ENCODE data around the gene CBLC. TPM values are rescaled to one million over a fixed set of nuclear protein-coding genes. Genes with fewer than 3 reads are reported as not detected.
"Not testable (repeated sequence)": the region's sequence is repeated elsewhere in the genome, so short reads cannot be mapped to it uniquely, and the experiment has no call there.

The CBLC gene
- total RNA-seq, 4 donors from 2014 or later: 26.9 to 75.7 (median 49.1) TPM

DNA sequence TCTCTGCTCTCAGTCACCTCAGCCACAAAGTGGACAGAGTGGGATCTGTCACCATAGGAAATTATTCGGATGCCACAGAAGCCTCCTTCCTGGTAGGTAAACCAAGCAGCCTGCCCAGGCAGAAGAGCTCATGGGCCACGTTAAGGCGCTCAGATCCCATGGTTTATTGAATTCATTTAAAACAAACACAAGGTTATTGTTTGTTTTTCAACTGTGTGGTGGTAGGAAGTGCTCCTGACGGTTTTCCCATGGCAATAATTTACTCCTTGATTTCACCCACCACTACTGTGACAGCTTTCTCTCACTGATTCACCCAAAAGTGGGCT, 45.6 kb downstream of the CBLC start:
- Histone ChIP-seq H3K27me3 (peaks cover 0 to 25% (median 0%) of the 10 kb centered on the region in 4 donors), H3K36me3 (peaks cover 0 to 7% (median 0%) of the 10 kb centered on the region in 3 donors), H3K27ac (no peak overlapping the region), H3K9me3 (no peaks in the 10 kb centered on the region), H3K4me3 (no peak overlapping the region), H3K4me1 (peaks cover 4 to 20% (median 4%) of the 10 kb centered on the region in 3 donors)
- DNase-seq: no peak
- intact Hi-C loops (cut with DNase I): loop anchor here (10.0 kb wide), 1 partner anchor 249 kb away; no protein-coding TSS in a partner anchor
- 52 to 57% methylated on average over 4 of the region's 4 CpGs for WGBS, 2 donors
- no peak for TF ChIP-seq POLR2A (IDR thresholded peaks at IDR 0.05)
- TF ChIP-seq, protein P1, sequence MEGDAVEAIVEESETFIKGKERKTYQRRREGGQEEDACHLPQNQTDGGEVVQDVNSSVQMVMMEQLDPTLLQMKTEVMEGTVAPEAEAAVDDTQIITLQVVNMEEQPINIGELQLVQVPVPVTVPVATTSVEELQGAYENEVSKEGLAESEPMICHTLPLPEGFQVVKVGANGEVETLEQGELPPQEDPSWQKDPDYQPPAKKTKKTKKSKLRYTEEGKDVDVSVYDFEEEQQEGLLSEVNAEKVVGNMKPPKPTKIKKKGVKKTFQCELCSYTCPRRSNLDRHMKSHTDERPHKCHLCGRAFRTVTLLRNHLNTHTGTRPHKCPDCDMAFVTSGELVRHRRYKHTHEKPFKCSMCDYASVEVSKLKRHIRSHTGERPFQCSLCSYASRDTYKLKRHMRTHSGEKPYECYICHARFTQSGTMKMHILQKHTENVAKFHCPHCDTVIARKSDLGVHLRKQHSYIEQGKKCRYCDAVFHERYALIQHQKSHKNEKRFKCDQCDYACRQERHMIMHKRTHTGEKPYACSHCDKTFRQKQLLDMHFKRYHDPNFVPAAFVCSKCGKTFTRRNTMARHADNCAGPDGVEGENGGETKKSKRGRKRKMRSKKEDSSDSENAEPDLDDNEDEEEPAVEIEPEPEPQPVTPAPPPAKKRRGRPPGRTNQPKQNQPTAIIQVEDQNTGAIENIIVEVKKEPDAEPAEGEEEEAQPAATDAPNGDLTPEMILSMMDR (IDR thresholded peaks at IDR 0.05): no peak

DNA sequence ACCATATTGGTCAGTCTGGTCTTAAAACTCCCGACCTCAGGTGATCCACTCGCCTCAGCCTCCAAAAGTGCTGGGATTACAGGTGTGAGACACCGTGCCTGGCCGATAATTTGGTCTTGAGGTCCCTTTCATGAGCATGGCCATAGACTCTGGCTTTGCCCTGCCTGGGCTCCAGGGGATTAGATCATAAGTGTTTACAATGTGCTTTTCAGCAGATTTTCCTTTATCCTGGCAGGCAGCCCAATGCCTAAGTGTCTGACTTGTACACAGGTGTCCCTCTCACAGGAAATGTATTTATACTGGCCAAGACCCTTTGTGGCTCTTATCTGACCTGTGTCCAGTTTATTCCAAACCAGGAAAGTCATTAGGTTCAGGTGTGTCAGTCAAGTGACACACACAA, 47.1 kb downstream of the CBLC start:
- no peak for DNase-seq
- WGBS, 2 donors: 67 to 88% methylated on average over 2 to 4 of the region's 4 CpGs
- intact Hi-C loops (cut with DNase I): loop anchor here (10.0 kb wide), 1 partner anchor 250 kb away; no protein-coding TSS in a partner anchor
- Histone ChIP-seq H3K36me3 (no peaks in the 10 kb centered on the region), H3K27me3 (peaks cover 0 to 25% (median 0%) of the 10 kb centered on the region in 4 donors), H3K9me3 (no peaks in the 10 kb centered on the region), H3K27ac (no peak overlapping the region), H3K4me3 (no peak overlapping the region), H3K4me1 (peaks cover 4 to 20% (median 4%) of the 10 kb centered on the region in 3 donors)
- TF ChIP-seq POLR2A (IDR thresholded peaks at IDR 0.05): no peak
- TF ChIP-seq, protein P1 (IDR thresholded peaks at IDR 0.05): no peak

DNA sequence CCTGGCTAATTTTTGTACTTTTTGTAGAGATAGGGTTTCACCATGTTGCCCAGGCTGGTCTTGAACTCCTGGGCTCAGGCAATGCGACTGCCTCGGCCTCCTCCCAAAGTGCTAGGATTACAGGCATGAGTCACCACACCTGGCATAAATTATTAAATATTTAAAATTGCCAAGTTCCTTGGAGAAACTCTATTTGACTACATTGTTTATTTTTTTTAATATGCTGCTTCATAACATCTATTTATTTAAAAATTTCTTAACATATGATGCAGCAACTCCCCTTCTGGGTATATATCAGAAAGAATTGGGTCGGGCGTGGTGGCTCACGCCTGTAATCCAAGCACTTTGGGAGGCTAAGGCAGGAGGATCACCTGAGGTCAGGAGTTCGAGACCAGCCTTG, 55.2 kb downstream of the CBLC start:
- 56 to 60% methylated on average over 6 of the region's 6 CpGs for WGBS, 2 donors
- H3K4me1 ChIP-seq; H3K36me3 ChIP-seq; DNase-seq; intact Hi-C loops (cut with DNase I); H3K9me3 ChIP-seq; H3K4me3 ChIP-seq; H3K27ac ChIP-seq: not testable (repeated sequence)
- peaks cover 0 to 29% (median 0%) of the 10 kb centered on the region in 4 donors for H3K27me3 ChIP-seq

DNA sequence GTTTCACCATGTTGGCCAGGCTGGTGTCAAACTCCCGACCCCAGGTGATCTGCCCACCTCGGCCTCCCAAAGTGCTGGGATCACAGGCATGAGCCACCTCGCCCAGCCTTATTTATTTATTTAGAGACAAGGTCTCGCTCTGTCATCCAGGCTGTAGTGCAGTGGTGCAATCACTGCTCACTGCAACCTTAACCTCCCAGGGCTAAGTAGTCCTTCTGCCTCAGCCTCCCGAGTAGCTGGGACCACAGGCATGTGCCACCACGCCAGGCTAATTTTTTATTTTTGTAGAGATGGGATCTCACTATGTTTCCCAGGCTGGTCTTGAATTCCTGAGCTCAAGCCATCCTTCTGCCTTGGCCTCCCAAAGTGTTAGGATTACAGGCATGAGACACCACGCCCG, 56.7 kb downstream of the CBLC start:
- H3K9me3 ChIP-seq; H3K4me3 ChIP-seq; intact Hi-C loops (cut with DNase I); H3K4me1 ChIP-seq; H3K36me3 ChIP-seq; H3K27ac ChIP-seq; DNase-seq: not testable (repeated sequence)
- 80 to 83% methylated on average over 8 of the region's 8 CpGs for WGBS, 2 donors
- H3K27me3 ChIP-seq: peaks cover 0 to 29% (median 0%) of the 10 kb centered on the region in 4 donors

DNA sequence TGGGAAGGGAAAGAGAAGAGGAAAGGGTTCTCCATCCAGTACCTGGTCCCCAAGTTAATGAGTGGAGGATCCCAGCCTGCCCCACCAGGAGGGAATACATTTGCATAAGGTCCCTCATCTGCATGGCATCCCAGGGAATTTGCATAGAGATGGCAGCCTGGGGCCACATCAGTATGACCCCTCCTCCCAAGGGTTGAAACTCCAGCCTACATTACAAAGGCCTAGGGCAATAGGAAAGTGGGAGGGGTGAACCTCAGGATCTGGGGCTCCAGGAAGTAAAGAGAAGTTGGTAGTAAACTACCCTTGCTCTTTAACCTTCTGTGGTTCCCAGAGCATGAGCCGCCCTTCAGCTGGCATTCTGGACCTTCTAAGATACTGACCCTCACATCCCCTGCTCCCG, 61.6 kb downstream of the CBLC start:
- no peak for DNase-seq
- Histone ChIP-seq H3K27me3 (peaks cover 0 to 14% (median 0%) of the 10 kb centered on the region in 4 donors), H3K36me3 (no peaks in the 10 kb centered on the region), H3K4me1 (peaks cover under 1 to 1% (median 1%) of the 10 kb centered on the region in 3 donors), H3K9me3 (no peaks in the 10 kb centered on the region), H3K4me3 (no peak overlapping the region), H3K27ac (no peak overlapping the region)
- intact Hi-C loops (cut with DNase I): no loop called here
- no peak for TF ChIP-seq POLR2A (IDR thresholded peaks at IDR 0.05)
- TF ChIP-seq, protein P1 (IDR thresholded peaks at IDR 0.05): no peak
- 78 to 85% methylated on average over 2 of the region's 2 CpGs for WGBS, 2 donors

DNA sequence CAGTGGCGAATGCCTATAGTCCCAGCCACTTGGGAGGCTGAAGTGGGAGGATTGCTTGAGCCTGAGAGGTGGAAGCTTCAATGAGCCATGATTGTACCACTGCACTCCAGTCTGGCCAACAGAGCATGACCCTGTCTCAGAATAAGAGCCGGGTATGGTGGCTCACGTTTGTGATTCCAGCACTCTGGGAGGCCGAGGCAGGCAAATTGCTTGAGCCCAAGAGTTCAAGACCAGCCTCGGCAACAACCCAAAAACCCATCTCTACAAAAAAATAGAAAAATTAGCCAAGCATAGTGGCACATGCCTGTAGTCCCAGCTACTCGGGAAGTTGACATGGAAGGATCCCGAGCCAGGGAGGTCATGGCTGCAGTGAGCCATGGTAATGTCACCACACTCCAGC, 63.1 kb downstream of the CBLC start:
- Histone ChIP-seq H3K27me3 (peaks cover 0 to under 1% (median 0%) of the 10 kb centered on the region in 4 donors), H3K4me1 (peaks cover 9 to 16% (median 11%) of the 10 kb centered on the region in 3 donors), H3K36me3 (no peaks in the 10 kb centered on the region), H3K27ac (no peak overlapping the region), H3K4me3 (no peak overlapping the region), H3K9me3 (no peaks in the 10 kb centered on the region)
- no peak for DNase-seq
- intact Hi-C loops (cut with DNase I): loop anchor here (5.0 to 10.0 kb wide), 2 partner anchors 44 to 116 kb away; no protein-coding TSS in a partner anchor
- TF ChIP-seq, protein P1 (IDR thresholded peaks at IDR 0.05): no peak
- TF ChIP-seq POLR2A (IDR thresholded peaks at IDR 0.05): no peak
- 58 to 67% methylated on average over 3 to 4 of the region's 7 CpGs for WGBS, 2 donors
